Activated CD4-positive, alpha-beta memory T cell treated with anti-CD3 and anti-CD28 coated beads, Interleukin-2, amount 10 ng/mL, durations not matched to agents 7 days and 5 days (primary cell): ENCODE results near the gene ATXN7L1. TPM values are rescaled to one million over a fixed set of nuclear protein-coding genes. Genes with fewer than 3 reads are reported as not detected.

Experiments
- CTCF ChIA-PET: fragments of 350-600 bp; sonication (Branson Sonifier 250); formaldehyde crosslinking; loops from one replicate; lab custom pipeline; 2021; ENCODE audit warnings: antibody characterized with exemption, inconsistent platforms; lab: Charles Lee
- POLR2A ChIA-PET: fragments of 350-600 bp; sonication (Branson Sonifier 250); formaldehyde crosslinking; loops from one replicate; lab custom pipeline; 2021; ENCODE audit warnings: antibody characterized with exemption; lab: Charles Lee
- DNase-seq: peaks from one replicate; pipeline ENCODE4 v3.0.0-alpha.2; 2020
- H3K27ac Mint-ChIP-seq: one replicate; pipeline ENCODE4 v1.8.0; 2021; ENCODE audit warnings: mild to moderate bottlenecking, mixed read lengths
- H3K27me3 Mint-ChIP-seq: one replicate; pipeline ENCODE4 v1.8.0; 2021; ENCODE audit warnings: mixed read lengths
- H3K36me3 Mint-ChIP-seq: one replicate; pipeline ENCODE4 v1.8.0; 2021; ENCODE audit warnings: low read depth, mixed read lengths
- H3K4me1 Mint-ChIP-seq: one replicate; pipeline ENCODE4 v1.8.0; 2021; ENCODE audit warnings: mixed read lengths
- H3K4me3 Mint-ChIP-seq: one replicate; pipeline ENCODE4 v1.8.0; 2021; ENCODE audit warnings: mild to moderate bottlenecking, mixed read lengths
- H3K9me3 Mint-ChIP-seq: one replicate; pipeline ENCODE4 v1.8.0; 2021; ENCODE audit warnings: mixed read lengths
- total RNA-seq, 2 experiments: library from RNA; stranded (reverse); gene quantifications; one replicate each; pipeline ENCODE4 v1.2.3, GENCODE V29; 2021

The ATXN7L1 gene
- total RNA-seq, result 10 to 100 TPM; 27.1 to 28.1 TPM

- Mint-ChIP-seq H3K9me3 (no peaks in the 10 kb centered on the region), H3K4me1 (peaks cover 33% of the 10 kb centered on the region), H3K27me3 (peaks cover 20% of the 10 kb centered on the region), H3K4me3 (peak within 1 kb of the TSS; percentile 89), H3K27ac (peak within 1 kb of the TSS; percentile 53), H3K36me3 (peaks cover 11% of the 10 kb centered on the region)
- ChIA-PET POLR2A (interaction anchor here (0.7 to 1.5 kb wide), 8 partner anchors 9 to 203 kb away, joined by 3 to 12 read pairs (median 4); no protein-coding TSS in a partner anchor), CTCF (interaction anchor here (0.6 to 2.7 kb wide), 14 partner anchors 10 to 167 kb away, joined by 3 to 22 read pairs (median 4); no protein-coding TSS in a partner anchor)
- DNase-seq, result peak; percentile 90
Observed at GRCh38 chr7:105876091-105876963, at the start of gene ATXN7L1. Gene ATXN7L1 (minus strand): TSS chr7:105876599. CDS start chr7:105876558, 41 bp downstream.

GRCh38 chr7:105926131-105926530, 49.7 kb upstream of the ATXN7L1 start:
- peaks cover 17% of the 10 kb centered on the region for H3K4me1 Mint-ChIP-seq
- H3K9me3 Mint-ChIP-seq, result peaks cover 4% of the 10 kb centered on the region
- ChIA-PET CTCF (no interaction called here), POLR2A (no interaction called here)
- no peak overlapping the region for H3K27ac Mint-ChIP-seq
- peaks cover 3% of the 10 kb centered on the region for H3K36me3 Mint-ChIP-seq
- no peak for DNase-seq
- no peak overlapping the region for H3K4me3 Mint-ChIP-seq
- peaks cover 20% of the 10 kb centered on the region for H3K27me3 Mint-ChIP-seq

- H3K4me3 Mint-ChIP-seq, result no peak overlapping the region
- ChIA-PET CTCF (interaction anchor here (1.0 to 1.4 kb wide), 5 partner anchors 9 to 183 kb away, joined by 3 to 5 read pairs (median 4); partner anchors contain the start of gene ATXN7L1), POLR2A (interaction anchor here (1.4 to 1.8 kb wide), 2 partner anchors 47 to 75 kb away, joined by 3 to 6 read pairs; no protein-coding TSS in a partner anchor)
- H3K4me1 Mint-ChIP-seq, result peaks cover 17% of the 10 kb centered on the region
- H3K9me3 Mint-ChIP-seq, result peaks cover 4% of the 10 kb centered on the region
- peaks cover 4% of the 10 kb centered on the region for H3K36me3 Mint-ChIP-seq
- no peak for DNase-seq
- peaks cover 20% of the 10 kb centered on the region for H3K27me3 Mint-ChIP-seq
- H3K27ac Mint-ChIP-seq, result peak overlapping the region; percentile 36
Observed at GRCh38 chr7:105924945-105925344, 48.5 kb upstream of the ATXN7L1 start.

GRCh38 chr7:105920766-105921165, 44.4 kb upstream of the ATXN7L1 start:
- Mint-ChIP-seq H3K4me3 (no peak overlapping the region), H3K27ac (no peak overlapping the region), H3K4me1 (peaks cover 14% of the 10 kb centered on the region), H3K27me3 (peaks cover 19% of the 10 kb centered on the region), H3K36me3 (peaks cover 12% of the 10 kb centered on the region), H3K9me3 (peaks cover 4% of the 10 kb centered on the region)
- POLR2A ChIA-PET, result no interaction called here
- no peak for DNase-seq
- CTCF ChIA-PET, result no interaction called here

GRCh38 chr7:105917659-105918058, 41.3 kb upstream of the ATXN7L1 start:
- H3K4me1 Mint-ChIP-seq, result no peaks in the 10 kb centered on the region
- peaks cover 15% of the 10 kb centered on the region for H3K27me3 Mint-ChIP-seq
- CTCF ChIA-PET, result no interaction called here
- no peak for DNase-seq
- peaks cover 9% of the 10 kb centered on the region for H3K36me3 Mint-ChIP-seq
- no peak overlapping the region for H3K4me3 Mint-ChIP-seq
- no peaks in the 10 kb centered on the region for H3K9me3 Mint-ChIP-seq
- POLR2A ChIA-PET, result no interaction called here
- H3K27ac Mint-ChIP-seq, result no peak overlapping the region

- H3K27me3 Mint-ChIP-seq, result peaks cover 15% of the 10 kb centered on the region
- H3K9me3 Mint-ChIP-seq, result no peaks in the 10 kb centered on the region
- ChIA-PET POLR2A (no interaction called here), CTCF (no interaction called here)
- DNase-seq, result no peak
- no peak overlapping the region for H3K27ac Mint-ChIP-seq
- peaks cover 13% of the 10 kb centered on the region for H3K36me3 Mint-ChIP-seq
- no peak overlapping the region for H3K4me3 Mint-ChIP-seq
- no peaks in the 10 kb centered on the region for H3K4me1 Mint-ChIP-seq
Observed at GRCh38 chr7:105916603-105917002, 40.2 kb upstream of the ATXN7L1 start.

GRCh38 chr7:105913947-105914346, 37.5 kb upstream of the ATXN7L1 start:
- no peak for DNase-seq
- H3K4me1 Mint-ChIP-seq, result no peaks in the 10 kb centered on the region
- ChIA-PET CTCF (no interaction called here), POLR2A (no interaction called here)
- H3K27me3 Mint-ChIP-seq, result peaks cover 8% of the 10 kb centered on the region
- no peak overlapping the region for H3K27ac Mint-ChIP-seq
- no peak overlapping the region for H3K4me3 Mint-ChIP-seq
- H3K36me3 Mint-ChIP-seq, result peaks cover 13% of the 10 kb centered on the region
- peaks cover 7% of the 10 kb centered on the region for H3K9me3 Mint-ChIP-seq

GRCh38 chr7:105911961-105912575, 35.7 kb upstream of the ATXN7L1 start:
- CTCF ChIA-PET, result no interaction called here
- POLR2A ChIA-PET, result no interaction called here
- no peak overlapping the region for H3K4me3 Mint-ChIP-seq

GRCh38 chr7:105910172-105910571, 33.8 kb upstream of the ATXN7L1 start:
- no peak for DNase-seq
- H3K4me3 Mint-ChIP-seq, result no peak overlapping the region
- POLR2A ChIA-PET, result no interaction called here
- no peak overlapping the region for H3K27ac Mint-ChIP-seq
- peaks cover 7% of the 10 kb centered on the region for H3K36me3 Mint-ChIP-seq
- CTCF ChIA-PET, result interaction anchor here (0.6 to 1.4 kb wide), 2 partner anchors 240 to 253 kb away, joined by 3 to 4 read pairs; no protein-coding TSS in a partner anchor
- peaks cover 2% of the 10 kb centered on the region for H3K27me3 Mint-ChIP-seq
- H3K9me3 Mint-ChIP-seq, result peaks cover 7% of the 10 kb centered on the region
- no peaks in the 10 kb centered on the region for H3K4me1 Mint-ChIP-seq

More at GRCh38 chr7:105911961-105912575, 35.7 kb upstream of the ATXN7L1 start:
- peaks cover 13% of the 10 kb centered on the region for H3K36me3 Mint-ChIP-seq
- no peak overlapping the region for H3K27ac Mint-ChIP-seq
- H3K4me1 Mint-ChIP-seq, result no peaks in the 10 kb centered on the region
- no peak for DNase-seq
- H3K27me3 Mint-ChIP-seq, result peaks cover 8% of the 10 kb centered on the region
- peaks cover 7% of the 10 kb centered on the region for H3K9me3 Mint-ChIP-seq

- DNase-seq, result no peak
- peaks cover 2% of the 10 kb centered on the region for H3K27me3 Mint-ChIP-seq
- CTCF ChIA-PET, result interaction anchor here (1.4 kb wide), 1 partner anchor 253 kb away, joined by 4 read pairs; no protein-coding TSS in a partner anchor
- POLR2A ChIA-PET, result no interaction called here
- no peaks in the 10 kb centered on the region for H3K4me1 Mint-ChIP-seq
- H3K9me3 Mint-ChIP-seq, result peaks cover 7% of the 10 kb centered on the region
- H3K27ac Mint-ChIP-seq, result no peak overlapping the region
- H3K4me3 Mint-ChIP-seq, result no peak overlapping the region
- peaks cover 7% of the 10 kb centered on the region for H3K36me3 Mint-ChIP-seq
Observed at GRCh38 chr7:105909742-105910141, 33.3 kb upstream of the ATXN7L1 start.

- H3K36me3 Mint-ChIP-seq, result peaks cover 7% of the 10 kb centered on the region
- no peak overlapping the region for H3K4me3 Mint-ChIP-seq
- CTCF ChIA-PET, result no interaction called here
- no peaks in the 10 kb centered on the region for H3K4me1 Mint-ChIP-seq
- POLR2A ChIA-PET, result no interaction called here
- DNase-seq, result no peak
- H3K9me3 Mint-ChIP-seq, result peaks cover 7% of the 10 kb centered on the region
- no peak overlapping the region for H3K27ac Mint-ChIP-seq
- H3K27me3 Mint-ChIP-seq, result no peaks in the 10 kb centered on the region
Observed at GRCh38 chr7:105907129-105907846, 30.9 kb upstream of the ATXN7L1 start.

- Mint-ChIP-seq H3K4me1 (no peaks in the 10 kb centered on the region), H3K27me3 (no peaks in the 10 kb centered on the region), H3K4me3 (no peak overlapping the region), H3K36me3 (peaks cover 4% of the 10 kb centered on the region), H3K27ac (no peak overlapping the region), H3K9me3 (peaks cover 7% of the 10 kb centered on the region)
- CTCF ChIA-PET, result no interaction called here
- no peak for DNase-seq
- POLR2A ChIA-PET, result no interaction called here
Observed at GRCh38 chr7:105906695-105907094, 30.3 kb upstream of the ATXN7L1 start.
